ENCODE results near the gene TXNRD2.

GRCh38 chr22:19874307-19875060 is 67.1 kb downstream of the TXNRD2 start:
- no peak for TF ChIP-seq CTCF (IDR thresholded peaks at IDR 0.05; ENCODE audit: borderline replicate concordance, extremely low read depth, low read length, poor library complexity, severe bottlenecking)
- no peak for TF ChIP-seq EZH2 (IDR thresholded peaks at IDR 0.05; ENCODE audit: borderline replicate concordance, low read depth, low read length, severe bottlenecking)
